Naive B cell (primary cell): ENCODE data around the gene SNRPF. TPM values are rescaled to one million over a fixed set of nuclear protein-coding genes. Genes with fewer than 3 reads are reported as not detected.
"Not testable (repeated sequence)": the region's sequence is repeated elsewhere in the genome, so short reads cannot be mapped to it uniquely, and the experiment has no call there.

Source experiments
- ATAC-seq, 2 donors: fragments of 150-1000 bp; cut with Tn5 transposase; 2 replicates each; pipeline ENCODE4 v1.10.0; 2021; ENCODE audit warnings: low read depth in 2 of 2, mild to moderate bottlenecking in 2 of 2, moderate library complexity in 2 of 2
- DNase-seq: peaks from one replicate; pipeline ENCODE4 v3.0.0; 2022
- H3K27ac Mint-ChIP-seq, 6 donors: one replicate each; pipeline ENCODE4 v1.8.0; 2020 to 2022; ENCODE audit warnings: mild to moderate bottlenecking in 6 of 6, mixed read lengths in 6 of 6, moderate library complexity in 5 of 6, inconsistent platforms in 2 of 6
- H3K27me3 Mint-ChIP-seq, 3 donors: one replicate each; pipeline ENCODE4 v1.8.0; 2021 to 2022; ENCODE audit warnings: mixed read lengths in 3 of 3, mild to moderate bottlenecking in 1 of 3
- H3K36me3 Mint-ChIP-seq, 2 donors: one replicate each; pipeline ENCODE4 v1.8.0; 2020 to 2022; ENCODE audit warnings: mixed read lengths in 2 of 2, inconsistent platforms in 1 of 2, mild to moderate bottlenecking in 1 of 2
- H3K4me1 Mint-ChIP-seq, 3 donors: one replicate each; pipeline ENCODE4 v1.8.0; 2020 to 2022; ENCODE audit warnings: mixed read lengths in 3 of 3, inconsistent platforms in 1 of 3, mild to moderate bottlenecking in 1 of 3, moderate library complexity in 1 of 3
- H3K4me3 Mint-ChIP-seq, 8 donors: one replicate each; pipeline ENCODE4 v1.8.0; 2020 to 2022; ENCODE audit warnings: mild to moderate bottlenecking in 8 of 8, mixed read lengths in 8 of 8, moderate library complexity in 8 of 8, inconsistent platforms in 2 of 8
- H3K9me3 Mint-ChIP-seq, 7 donors: one replicate each; pipeline ENCODE4 v1.8.0; 2020 to 2022; ENCODE audit warnings: mixed read lengths in 7 of 7, mild to moderate bottlenecking in 5 of 7, inconsistent platforms in 2 of 7, moderate library complexity in 1 of 7
- polyA plus RNA-seq, 6 donors: library from polyadenylated mRNA; unstranded; fragments of 300-500 nt; fragmentation: Illumina TruSeq; gene quantifications; one replicate each; pipeline ENCODE4 v1.2.3, GENCODE V29; 2021; ENCODE audit warnings: low read depth in 6 of 6

The SNRPF gene
- polyA plus RNA-seq: 10 to 100 TPM; 27.2 to 56.2 (median 51.2) TPM

GRCh38 chr12:95858451-95859343 is at the start of gene SNRPF:
SNRPF (plus strand) TSS chr12:95858952; CDS start chr12:95859074, 122 bp downstream.
- peak; percentile 94 for DNase-seq
- no peaks in the 10 kb centered on the region for H3K9me3 Mint-ChIP-seq
- peak within 1 kb of the TSS in 2 of 6 donors; percentile 3 to 14 for H3K27ac Mint-ChIP-seq
- peaks cover 6 to 15% of the 10 kb centered on the region in 2 donors for H3K36me3 Mint-ChIP-seq
- H3K4me3 Mint-ChIP-seq: no peak within 1 kb of the TSS
- H3K4me1 Mint-ChIP-seq: peaks cover 0 to 9% (median 4%) of the 10 kb centered on the region in 3 donors
- H3K27me3 Mint-ChIP-seq: peaks cover 10 to 16% (median 11%) of the 10 kb centered on the region in 3 donors
- ATAC-seq: peak; percentile 96 to 98

DNA sequence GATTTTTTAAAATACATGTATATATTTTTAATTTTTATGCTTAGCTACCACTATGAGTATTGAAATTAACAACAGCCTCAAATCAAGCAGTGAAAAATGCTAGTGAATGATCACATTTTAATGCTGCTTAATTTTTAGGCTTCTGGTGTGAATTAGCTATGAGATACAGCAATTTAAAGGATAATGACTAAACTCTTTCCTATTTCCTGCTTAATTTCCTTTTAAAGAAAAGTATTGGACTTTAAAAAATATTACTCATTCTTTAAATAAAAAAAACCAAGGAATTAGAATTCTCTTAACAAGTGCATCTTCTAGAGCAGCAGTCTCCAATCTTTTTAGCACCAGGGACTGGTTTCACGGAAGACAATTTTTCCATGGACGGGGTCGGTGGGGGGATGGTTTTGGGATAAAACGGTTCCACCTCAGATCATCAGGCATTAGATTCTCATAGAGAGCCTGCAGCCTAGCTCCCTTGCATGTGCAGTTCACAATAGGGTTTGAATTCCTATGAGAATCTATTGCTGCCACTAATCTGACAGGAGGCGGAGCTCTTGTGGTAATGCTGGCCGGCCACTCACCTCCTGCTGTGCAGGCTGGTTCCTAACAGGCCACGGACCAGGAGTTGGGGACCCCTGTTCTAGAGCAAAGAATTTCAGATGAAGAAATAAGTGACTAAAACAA is 49.6 kb upstream of the SNRPF start:
- Mint-ChIP-seq H3K27ac (no peak overlapping the region), H3K36me3 (no peaks in the 10 kb centered on the region), H3K9me3 (no peaks in the 10 kb centered on the region), H3K4me1 (no peaks in the 10 kb centered on the region), H3K27me3 (peaks cover 32 to 54% (median 52%) of the 10 kb centered on the region in 3 donors), H3K4me3 (no peak overlapping the region)
- no peak for DNase-seq
- no peak for ATAC-seq

DNA sequence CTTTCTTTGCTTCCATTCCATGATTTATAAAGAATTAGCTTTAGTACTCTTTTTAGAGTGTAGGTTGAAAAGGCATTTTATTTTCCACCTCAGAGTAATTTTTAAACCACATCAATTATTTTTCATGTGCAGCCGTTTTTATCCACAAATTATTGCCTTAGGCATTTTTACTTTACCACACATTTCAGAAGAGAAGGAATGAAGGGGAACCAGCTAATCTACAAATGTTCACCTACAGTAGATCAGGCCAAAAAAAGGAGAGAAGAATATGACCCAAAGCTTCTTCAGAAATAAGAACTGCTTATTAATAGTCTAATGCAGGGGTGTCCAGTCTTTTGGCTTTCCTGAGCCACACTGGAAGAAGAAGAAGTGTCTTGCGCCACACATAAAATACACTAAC is 48.3 kb upstream of the SNRPF start:
- Mint-ChIP-seq H3K27ac (no peak overlapping the region), H3K4me1 (no peaks in the 10 kb centered on the region), H3K36me3 (no peaks in the 10 kb centered on the region), H3K27me3 (peaks cover 29 to 45% (median 43%) of the 10 kb centered on the region in 3 donors), H3K9me3 (no peaks in the 10 kb centered on the region), H3K4me3 (no peak overlapping the region)
- no peak for ATAC-seq
- no peak for DNase-seq

DNA sequence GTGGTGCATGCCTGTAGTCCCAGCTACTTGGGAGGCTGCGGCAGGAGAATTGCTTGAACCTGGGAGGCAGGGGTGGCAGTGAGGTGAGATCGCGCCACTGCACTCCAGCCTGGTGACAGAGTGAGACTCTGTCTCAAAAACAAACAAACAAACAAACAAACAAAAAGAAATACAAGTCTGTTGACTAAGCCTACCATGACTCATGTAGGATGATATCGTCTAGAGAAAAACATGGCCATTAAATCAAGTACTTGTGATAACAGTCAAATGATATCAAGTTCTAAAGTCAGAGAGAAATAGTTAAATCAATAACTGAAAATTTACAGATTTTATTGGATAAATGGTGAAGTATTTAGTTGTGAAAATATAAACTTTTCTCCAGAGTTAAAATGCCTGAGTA is 46.6 kb upstream of the SNRPF start:
- not testable (repeated sequence) for DNase-seq, H3K27ac Mint-ChIP-seq, H3K4me3 Mint-ChIP-seq, H3K9me3 Mint-ChIP-seq, H3K4me1 Mint-ChIP-seq, ATAC-seq, H3K36me3 Mint-ChIP-seq
- H3K27me3 Mint-ChIP-seq: peaks cover 19 to 34% (median 32%) of the 10 kb centered on the region in 3 donors

DNA sequence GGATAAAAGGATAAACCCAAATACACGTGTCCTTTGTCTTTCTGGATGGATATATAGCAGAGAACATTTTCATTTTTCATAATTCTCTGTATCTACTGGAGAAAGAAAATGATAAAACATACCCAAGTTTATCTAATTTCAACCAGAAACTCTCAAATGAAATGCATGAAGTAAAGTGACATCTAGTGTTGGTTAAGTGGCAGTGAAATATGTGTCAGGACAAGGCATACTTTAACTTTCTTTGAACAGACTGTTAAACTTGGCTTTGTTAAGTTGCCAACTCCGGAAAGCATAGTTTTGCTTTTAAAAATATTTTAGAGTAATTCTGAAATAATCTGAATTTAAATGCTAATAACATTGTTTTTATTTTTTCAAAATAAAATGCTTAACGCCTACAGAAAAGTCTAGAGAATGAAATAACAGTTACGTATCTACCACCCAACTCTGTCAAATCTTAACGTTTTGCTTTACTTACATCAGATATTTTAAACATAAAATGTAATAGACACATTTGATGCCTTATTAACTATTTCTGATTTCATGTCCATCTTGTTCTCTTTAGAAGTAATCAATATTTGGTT is 43.0 kb upstream of the SNRPF start:
- H3K27ac Mint-ChIP-seq: no peak overlapping the region

DNA sequence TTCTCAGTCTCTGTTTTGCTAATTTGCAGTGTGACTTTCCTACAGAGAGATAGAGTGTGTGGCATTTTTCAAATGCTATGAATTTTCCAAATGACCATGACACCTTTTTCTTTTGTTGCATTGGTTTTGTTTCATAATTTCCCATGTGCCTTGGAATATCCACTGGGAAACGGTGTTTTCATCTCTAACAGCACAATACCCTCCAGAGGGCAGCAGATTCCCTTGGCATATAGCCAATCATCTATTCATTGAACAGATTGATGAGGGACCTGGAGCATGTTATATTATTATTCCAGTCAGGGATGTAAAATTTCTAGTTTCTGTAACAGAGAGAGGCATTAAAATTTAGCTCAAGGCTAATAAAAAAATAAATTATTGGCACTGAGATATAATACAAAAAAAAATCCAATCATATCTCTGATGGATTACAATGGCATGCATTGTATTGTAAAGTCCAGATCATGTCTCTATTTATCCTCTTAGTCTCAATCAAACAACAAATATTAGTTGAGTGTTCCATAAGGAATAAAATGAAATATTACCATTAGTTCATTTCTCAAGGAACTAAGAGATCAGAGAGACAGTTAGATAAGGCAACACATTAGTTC is 38.6 kb upstream of the SNRPF start:
- ATAC-seq (no peak), DNase-seq (no peak)
- Mint-ChIP-seq H3K36me3 (no peaks in the 10 kb centered on the region), H3K27ac (no peak overlapping the region), H3K4me3 (no peak overlapping the region), H3K4me1 (no peaks in the 10 kb centered on the region), H3K9me3 (no peaks in the 10 kb centered on the region), H3K27me3 (peaks cover 24 to 39% (median 37%) of the 10 kb centered on the region in 3 donors)

More for the DNA sequence above, 43.0 kb upstream of the SNRPF start:
- H3K27me3 Mint-ChIP-seq: peaks cover 27 to 41% (median 27%) of the 10 kb centered on the region in 3 donors
- no peak overlapping the region for H3K4me3 Mint-ChIP-seq
- DNase-seq: no peak
- H3K36me3 Mint-ChIP-seq: no peaks in the 10 kb centered on the region
- H3K4me1 Mint-ChIP-seq: no peaks in the 10 kb centered on the region
- no peak for ATAC-seq
- no peaks in the 10 kb centered on the region for H3K9me3 Mint-ChIP-seq

DNA sequence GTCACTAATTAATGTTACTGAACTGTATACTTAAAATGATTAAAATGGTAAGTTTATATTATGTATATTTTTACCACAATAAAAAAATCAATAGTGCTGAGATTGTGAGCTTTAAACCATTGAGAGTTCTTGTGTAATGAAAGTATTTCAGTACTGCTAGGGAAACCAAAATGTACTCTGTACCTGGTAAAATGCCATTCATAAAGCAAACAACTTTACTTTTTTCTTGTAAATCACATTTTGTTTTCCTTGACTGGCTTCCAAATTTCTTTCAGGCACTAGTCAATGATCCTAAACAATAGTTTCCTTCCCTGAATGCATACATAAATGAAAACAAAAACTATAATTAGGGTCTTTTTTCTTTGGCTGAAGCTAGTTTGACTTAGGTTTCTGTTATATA is 29.4 kb upstream of the SNRPF start:
- no peaks in the 10 kb centered on the region for H3K36me3 Mint-ChIP-seq
- no peak for ATAC-seq
- H3K4me1 Mint-ChIP-seq: no peaks in the 10 kb centered on the region
- H3K27ac Mint-ChIP-seq: no peak overlapping the region
- no peak for DNase-seq
- no peak overlapping the region for H3K4me3 Mint-ChIP-seq
- no peaks in the 10 kb centered on the region for H3K9me3 Mint-ChIP-seq
- H3K27me3 Mint-ChIP-seq: peaks cover 15 to 41% (median 31%) of the 10 kb centered on the region in 3 donors

GRCh38 chr12:95830335-95831089 is 28.2 kb upstream of the SNRPF start:
- Mint-ChIP-seq H3K27me3 (peaks cover 13 to 37% (median 23%) of the 10 kb centered on the region in 3 donors), H3K27ac (no peak overlapping the region), H3K36me3 (no peaks in the 10 kb centered on the region), H3K4me1 (no peaks in the 10 kb centered on the region), H3K4me3 (no peak overlapping the region), H3K9me3 (no peaks in the 10 kb centered on the region)
- DNase-seq (no peak), ATAC-seq (no peak)

- no peak overlapping the region for H3K27ac Mint-ChIP-seq
- no peak for ATAC-seq
These were observed 24.2 kb upstream of the SNRPF start for GRCh38 chr12:95834572-95834971.

GRCh38 chr12:95836185-95836609 is 22.6 kb upstream of the SNRPF start:
- H3K4me3 Mint-ChIP-seq: no peak overlapping the region
- no peak for DNase-seq
- H3K4me1 Mint-ChIP-seq: peaks cover 0 to 5% (median 0%) of the 10 kb centered on the region in 3 donors
- peaks cover 18 to 31% (median 26%) of the 10 kb centered on the region in 3 donors for H3K27me3 Mint-ChIP-seq
- H3K9me3 Mint-ChIP-seq: no peaks in the 10 kb centered on the region
- H3K27ac Mint-ChIP-seq: no peak overlapping the region
- peaks cover 0 to 8% of the 10 kb centered on the region in 2 donors for H3K36me3 Mint-ChIP-seq
- ATAC-seq: no peak

More at GRCh38 chr12:95834572-95834971, 24.2 kb upstream of the SNRPF start:
- Mint-ChIP-seq H3K4me3 (no peak overlapping the region), H3K9me3 (no peaks in the 10 kb centered on the region), H3K36me3 (peaks cover 0 to 8% of the 10 kb centered on the region in 2 donors), H3K4me1 (peaks cover 0 to 5% (median 0%) of the 10 kb centered on the region in 3 donors), H3K27me3 (peaks cover 26 to 43% (median 26%) of the 10 kb centered on the region in 3 donors)
- DNase-seq: no peak

- no peak overlapping the region for H3K27ac Mint-ChIP-seq
- no peaks in the 10 kb centered on the region for H3K9me3 Mint-ChIP-seq
- ATAC-seq (no peak), DNase-seq (no peak)
- H3K4me3 Mint-ChIP-seq: no peak overlapping the region
- peaks cover 0 to 5% (median 0%) of the 10 kb centered on the region in 3 donors for H3K4me1 Mint-ChIP-seq
- peaks cover 0 to 8% of the 10 kb centered on the region in 2 donors for H3K36me3 Mint-ChIP-seq
- peaks cover 18 to 31% (median 26%) of the 10 kb centered on the region in 3 donors for H3K27me3 Mint-ChIP-seq
These were observed 22.0 kb upstream of the SNRPF start for GRCh38 chr12:95836630-95837239.
